GM23338 (cell line): ENCODE results near the gene PBX3. TPM values are rescaled to one million over a fixed set of nuclear protein-coding genes. Genes with fewer than 3 reads are reported as not detected.

ENCODE experiments used
- ATAC-seq: fragments of 200-7000 bp; cut with Tn5 transposase; 3 replicates; pipeline ENCODE4 v1.9.1; 2020
- DNase-seq: peaks from one replicate; pipeline ENCODE4 v3.0.0-alpha.2; 2015; ENCODE audit warnings: low spot score
- H2AFZ ChIP-seq: fragments of 200-600 bp; sonication (generic); 2 replicates; pipeline ENCODE4 v1.8.0; 2016; ENCODE audit warnings: antibody characterized with exemption, mild to moderate bottlenecking, moderate library complexity
- H3F3A ChIP-seq: fragments of 200-600 bp; sonication (generic); replicated peaks from 2 replicates; pipeline ENCODE4 v1.8.0; 2017; ENCODE audit warnings: antibody characterized with exemption, mixed run types, low read depth
- H3K27ac ChIP-seq: fragments of 200-600 bp; sonication (generic); 2 replicates; pipeline ENCODE4 v1.6.1; 2016; ENCODE audit warnings: low read depth
- H3K27me3 ChIP-seq: fragments of 200-600 bp; sonication (generic); 2 replicates; pipeline ENCODE4 v1.8.0; 2016; ENCODE audit warnings: mild to moderate bottlenecking, mixed run types, moderate library complexity; ENCODE audit not compliant: insufficient read depth
- H3K36me3 ChIP-seq: fragments of 200-600 bp; sonication (generic); 2 replicates; pipeline ENCODE4 v1.8.0; 2016; ENCODE audit warnings: mild to moderate bottlenecking; ENCODE audit not compliant: insufficient read depth
- H3K4me1 ChIP-seq: fragments of 200-600 bp; sonication (generic); 2 replicates; pipeline ENCODE4 v1.8.0; 2016; ENCODE audit warnings: mild to moderate bottlenecking, moderate library complexity; ENCODE audit not compliant: insufficient read depth
- H3K4me2 ChIP-seq: fragments of 200-600 bp; sonication (generic); 2 replicates; pipeline ENCODE4 v1.7.1; 2017; ENCODE audit warnings: mixed run types
- H3K4me3 ChIP-seq: fragments of 200-600 bp; sonication (generic); 2 replicates; pipeline ENCODE4 v1.6.1; 2016; ENCODE audit warnings: mixed run types
- H3K79me2 ChIP-seq: fragments of 200-600 bp; sonication (generic); replicated peaks from 2 replicates; pipeline ENCODE4 v1.8.0; 2017; ENCODE audit warnings: mild to moderate bottlenecking; ENCODE audit not compliant: insufficient read depth
- H3K9me2 ChIP-seq: fragments of 200-600 bp; sonication (generic); 2 replicates; pipeline ENCODE4 v1.8.0; 2017; ENCODE audit not compliant: insufficient read depth
- H4K20me1 ChIP-seq: fragments of 200-600 bp; sonication (generic); replicated peaks from 2 replicates; pipeline ENCODE4 v1.8.0; 2017; ENCODE audit warnings: mild to moderate bottlenecking; ENCODE audit not compliant: insufficient read depth
- H3K27ac Mint-ChIP-seq: 2 replicates; pipeline ENCODE4 v1.8.0; 2020; ENCODE audit warnings: inconsistent platforms, mild to moderate bottlenecking, moderate library complexity, mixed read lengths
- H3K27me3 Mint-ChIP-seq: 3 replicates; pipeline ENCODE4 v1.8.0; 2022; ENCODE audit warnings: low read depth, mild to moderate bottlenecking, moderate library complexity, mixed read lengths, inconsistent platforms; ENCODE audit not compliant: insufficient read depth, poor library complexity
- H3K36me3 Mint-ChIP-seq: 3 replicates; pipeline ENCODE4 v1.8.0; 2021; ENCODE audit warnings: low read depth, mild to moderate bottlenecking, inconsistent platforms, moderate library complexity, mixed read lengths
- H3K4me1 Mint-ChIP-seq: 3 replicates; pipeline ENCODE4 v1.8.0; 2020; ENCODE audit warnings: mild to moderate bottlenecking, inconsistent platforms, mixed read lengths
- H3K4me3 Mint-ChIP-seq: 3 replicates; pipeline ENCODE4 v1.8.0; 2021; ENCODE audit warnings: moderate library complexity, mild to moderate bottlenecking, inconsistent platforms, mixed read lengths
- H3K9me3 Mint-ChIP-seq: 3 replicates; pipeline ENCODE4 v1.8.0; 2020; ENCODE audit warnings: moderate library complexity, mild to moderate bottlenecking, inconsistent platforms, mixed read lengths
- CREB1 ChIP-seq: fragments of 250-450 bp; sonication (Bioruptor Pico); IDR thresholded peaks from 2 replicates; pipeline ENCODE4 v1.5.0; 2020; ENCODE audit warnings: low read depth, mild to moderate bottlenecking, moderate library complexity
- ETS1 ChIP-seq: IDR thresholded peaks from 2 replicates; pipeline ENCODE4 v1.6.1; 2016; ENCODE audit warnings: antibody characterized with exemption
- EZH2 ChIP-seq: fragments of 200-600 bp; sonication (generic); IDR thresholded peaks from one replicate; pipeline ENCODE4 v1.8.0; 2017; ENCODE audit warnings: antibody characterized with exemption, mild to moderate bottlenecking, low read depth; ENCODE audit not compliant: unreplicated experiment
- EZH2phosphoT487 ChIP-seq: fragments of 200-600 bp; sonication (generic); IDR thresholded peaks from one replicate; pipeline ENCODE4 v1.8.1; 2018; ENCODE audit warnings: antibody characterized with exemption; ENCODE audit not compliant: unreplicated experiment
- JUNB ChIP-seq: IDR thresholded peaks from one replicate; pipeline ENCODE4 v1.6.1; 2016; ENCODE audit warnings: antibody characterized with exemption; ENCODE audit not compliant: unreplicated experiment
- NANOG ChIP-seq: IDR thresholded peaks from 2 replicates; pipeline ENCODE4 v1.6.1; 2016; ENCODE audit warnings: antibody characterized with exemption, borderline replicate concordance
- POLR2AphosphoS5 ChIP-seq: IDR thresholded peaks from 2 replicates; pipeline ENCODE4 v1.6.1; 2016; ENCODE audit warnings: antibody characterized with exemption, low read depth
- REST ChIP-seq: IDR thresholded peaks from one replicate; pipeline ENCODE4 v1.6.1; 2018; ENCODE audit warnings: antibody characterized with exemption; ENCODE audit not compliant: unreplicated experiment
- STAT1 ChIP-seq: IDR thresholded peaks from one replicate; pipeline ENCODE4 v1.6.1; 2016; ENCODE audit warnings: antibody characterized with exemption; ENCODE audit not compliant: unreplicated experiment
- ZNF114 ChIP-seq: fragments of 250-450 bp; sonication (Bioruptor Pico); IDR thresholded peaks from 2 replicates; pipeline ENCODE4 v1.5.0; 2020; ENCODE audit warnings: mild to moderate bottlenecking, moderate library complexity
- ZNF331 ChIP-seq: fragments of 250-450 bp; sonication (Bioruptor Pico); IDR thresholded peaks from 2 replicates; pipeline ENCODE4 v1.5.0; 2020; ENCODE audit warnings: low read depth, mild to moderate bottlenecking, moderate library complexity
- polyA plus RNA-seq: library from polyadenylated mRNA; unstranded; fragments of >200 nt; fragmentation: Nextera tagmentation; extraction: Ambion mirVana; gene quantifications from 2 replicates; pipeline ENCODE4 v1.2.1, GENCODE V29; 2016
- total RNA-seq: library from RNA; depleted of rRNA; stranded (reverse); fragments of >200 nt; shearing (Covaris generic); gene quantifications from 2 replicates; pipeline ENCODE4 v1.2.3, GENCODE V29; 2014
- TF ChIP-seq, protein P1 (sequence below): fragments of 250-450 bp; sonication (Bioruptor Pico); IDR thresholded peaks from 2 replicates; pipeline ENCODE4 v1.5.0; 2020; ENCODE audit warnings: mild to moderate bottlenecking, moderate library complexity
- TF ChIP-seq, protein P2 (sequence below), 2 experiments: fragments of 200-600 bp in 1 of 2; sonication (generic) in 1 of 2; conservative IDR thresholded peaks; 2 replicates each; pipeline versions ENCODE4 v1.5.1 to v1.6.1; 2016 to 2017; ENCODE audit warnings: antibody characterized with exemption in 2 of 2, low read depth in 2 of 2, mild to moderate bottlenecking in 2 of 2, moderate library complexity in 1 of 2

Gene PBX3
- total and polyA plus RNA-seq, 2 experiments from 2014 or later, result 28.9 to 50.5 TPM

DNA sequence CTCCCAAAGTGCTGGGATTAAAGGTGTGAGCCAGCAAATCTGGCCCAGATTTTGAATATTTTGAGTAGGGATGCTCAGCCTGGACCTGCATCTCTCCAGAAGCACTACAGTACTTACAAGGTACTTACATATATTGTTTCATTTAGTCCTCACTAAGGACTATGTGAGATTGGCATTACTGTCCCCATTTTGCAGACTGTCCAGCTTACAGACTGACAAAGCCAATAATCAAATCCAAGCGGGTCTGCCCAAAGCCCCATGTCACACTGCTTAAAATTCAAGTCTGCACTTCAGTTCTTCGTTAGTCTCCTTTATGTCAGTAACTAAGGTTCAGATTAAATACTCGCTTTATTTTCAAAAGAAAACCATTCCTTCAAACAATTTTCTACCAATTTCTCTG lies 47.3 kb upstream of the PBX3 start:
- no peak overlapping the region for H3K4me3 Mint-ChIP-seq
- H4K20me1 ChIP-seq, result no peaks in the 10 kb centered on the region

More for the DNA sequence above, 47.3 kb upstream of the PBX3 start:
- Histone ChIP-seq H3K4me2 (peak overlapping the region; percentile 64; the same call in 1 of the 2 replicates), H3K36me3 (no peaks in the 10 kb centered on the region), H3K4me3 (no peak overlapping the region), H3K27me3 (no peaks in the 10 kb centered on the region), H3F3A (no peaks in the 10 kb centered on the region; the same call in 1 of the 2 replicates), H3K79me2 (peaks cover 87% of the 10 kb centered on the region), H2AFZ (no peak overlapping the region), H3K27ac (peak overlapping the region; percentile 86), H3K4me1 (peaks cover 28% of the 10 kb centered on the region), H3K9me2 (no peaks in the 10 kb centered on the region)
- no peaks in the 10 kb centered on the region for H3K36me3 Mint-ChIP-seq
- no peak for ATAC-seq
- H3K27ac Mint-ChIP-seq, result peak overlapping the region; percentile 50; the same call in 1 of the 2 replicates
- H3K27me3 Mint-ChIP-seq, result no peaks in the 10 kb centered on the region
- no peak for DNase-seq
- no peak for TF ChIP-seq CREB1 (CRISPR knock-in tag)
- no peak for TF ChIP-seq ZNF114 (CRISPR knock-in tag)
- no peak for TF ChIP-seq EZH2phosphoT487
- TF ChIP-seq JUNB, result no peak
- TF ChIP-seq, protein P1, sequence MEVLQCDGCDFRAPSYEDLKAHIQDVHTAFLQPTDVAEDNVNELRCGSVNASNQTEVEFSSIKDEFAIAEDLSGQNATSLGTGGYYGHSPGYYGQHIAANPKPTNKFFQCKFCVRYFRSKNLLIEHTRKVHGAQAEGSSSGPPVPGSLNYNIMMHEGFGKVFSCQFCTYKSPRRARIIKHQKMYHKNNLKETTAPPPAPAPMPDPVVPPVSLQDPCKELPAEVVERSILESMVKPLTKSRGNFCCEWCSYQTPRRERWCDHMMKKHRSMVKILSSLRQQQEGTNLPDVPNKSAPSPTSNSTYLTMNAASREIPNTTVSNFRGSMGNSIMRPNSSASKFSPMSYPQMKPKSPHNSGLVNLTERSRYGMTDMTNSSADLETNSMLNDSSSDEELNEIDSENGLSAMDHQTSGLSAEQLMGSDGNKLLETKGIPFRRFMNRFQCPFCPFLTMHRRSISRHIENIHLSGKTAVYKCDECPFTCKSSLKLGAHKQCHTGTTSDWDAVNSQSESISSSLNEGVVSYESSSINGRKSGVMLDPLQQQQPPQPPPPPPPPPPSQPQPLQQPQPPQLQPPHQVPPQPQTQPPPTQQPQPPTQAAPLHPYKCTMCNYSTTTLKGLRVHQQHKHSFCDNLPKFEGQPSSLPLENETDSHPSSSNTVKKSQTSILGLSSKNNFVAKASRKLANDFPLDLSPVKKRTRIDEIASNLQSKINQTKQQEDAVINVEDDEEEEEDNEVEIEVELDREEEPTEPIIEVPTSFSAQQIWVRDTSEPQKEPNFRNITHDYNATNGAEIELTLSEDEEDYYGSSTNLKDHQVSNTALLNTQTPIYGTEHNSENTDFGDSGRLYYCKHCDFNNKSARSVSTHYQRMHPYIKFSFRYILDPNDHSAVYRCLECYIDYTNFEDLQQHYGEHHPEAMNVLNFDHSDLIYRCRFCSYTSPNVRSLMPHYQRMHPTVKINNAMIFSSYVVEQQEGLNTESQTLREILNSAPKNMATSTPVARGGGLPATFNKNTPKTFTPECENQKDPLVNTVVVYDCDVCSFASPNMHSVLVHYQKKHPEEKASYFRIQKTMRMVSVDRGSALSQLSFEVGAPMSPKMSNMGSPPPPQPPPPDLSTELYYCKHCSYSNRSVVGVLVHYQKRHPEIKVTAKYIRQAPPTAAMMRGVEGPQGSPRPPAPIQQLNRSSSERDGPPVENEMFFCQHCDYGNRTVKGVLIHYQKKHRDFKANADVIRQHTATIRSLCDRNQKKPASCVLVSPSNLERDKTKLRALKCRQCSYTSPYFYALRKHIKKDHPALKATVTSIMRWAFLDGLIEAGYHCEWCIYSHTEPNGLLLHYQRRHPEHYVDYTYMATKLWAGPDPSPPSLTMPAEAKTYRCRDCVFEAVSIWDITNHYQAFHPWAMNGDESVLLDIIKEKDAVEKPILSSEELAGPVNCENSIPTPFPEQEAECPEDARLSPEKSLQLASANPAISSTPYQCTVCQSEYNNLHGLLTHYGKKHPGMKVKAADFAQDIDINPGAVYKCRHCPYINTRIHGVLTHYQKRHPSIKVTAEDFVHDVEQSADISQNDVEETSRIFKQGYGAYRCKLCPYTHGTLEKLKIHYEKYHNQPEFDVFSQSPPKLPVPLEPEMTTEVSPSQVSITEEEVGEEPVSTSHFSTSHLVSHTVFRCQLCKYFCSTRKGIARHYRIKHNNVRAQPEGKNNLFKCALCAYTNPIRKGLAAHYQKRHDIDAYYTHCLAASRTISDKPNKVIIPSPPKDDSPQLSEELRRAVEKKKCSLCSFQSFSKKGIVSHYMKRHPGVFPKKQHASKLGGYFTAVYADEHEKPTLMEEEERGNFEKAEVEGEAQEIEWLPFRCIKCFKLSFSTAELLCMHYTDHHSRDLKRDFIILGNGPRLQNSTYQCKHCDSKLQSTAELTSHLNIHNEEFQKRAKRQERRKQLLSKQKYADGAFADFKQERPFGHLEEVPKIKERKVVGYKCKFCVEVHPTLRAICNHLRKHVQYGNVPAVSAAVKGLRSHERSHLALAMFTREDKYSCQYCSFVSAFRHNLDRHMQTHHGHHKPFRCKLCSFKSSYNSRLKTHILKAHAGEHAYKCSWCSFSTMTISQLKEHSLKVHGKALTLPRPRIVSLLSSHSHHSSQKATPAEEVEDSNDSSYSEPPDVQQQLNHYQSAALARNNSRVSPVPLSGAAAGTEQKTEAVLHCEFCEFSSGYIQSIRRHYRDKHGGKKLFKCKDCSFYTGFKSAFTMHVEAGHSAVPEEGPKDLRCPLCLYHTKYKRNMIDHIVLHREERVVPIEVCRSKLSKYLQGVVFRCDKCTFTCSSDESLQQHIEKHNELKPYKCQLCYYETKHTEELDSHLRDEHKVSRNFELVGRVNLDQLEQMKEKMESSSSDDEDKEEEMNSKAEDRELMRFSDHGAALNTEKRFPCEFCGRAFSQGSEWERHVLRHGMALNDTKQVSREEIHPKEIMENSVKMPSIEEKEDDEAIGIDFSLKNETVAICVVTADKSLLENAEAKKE, result no peak
- no peak for TF ChIP-seq POLR2AphosphoS5
- no peak for TF ChIP-seq REST
- no peak for TF ChIP-seq NANOG
- TF ChIP-seq EZH2, result no peak
- TF ChIP-seq ETS1, result no peak
- no peak for TF ChIP-seq STAT1
- TF ChIP-seq ZNF331 (CRISPR knock-in tag), result no peak
- TF ChIP-seq, protein P2, sequence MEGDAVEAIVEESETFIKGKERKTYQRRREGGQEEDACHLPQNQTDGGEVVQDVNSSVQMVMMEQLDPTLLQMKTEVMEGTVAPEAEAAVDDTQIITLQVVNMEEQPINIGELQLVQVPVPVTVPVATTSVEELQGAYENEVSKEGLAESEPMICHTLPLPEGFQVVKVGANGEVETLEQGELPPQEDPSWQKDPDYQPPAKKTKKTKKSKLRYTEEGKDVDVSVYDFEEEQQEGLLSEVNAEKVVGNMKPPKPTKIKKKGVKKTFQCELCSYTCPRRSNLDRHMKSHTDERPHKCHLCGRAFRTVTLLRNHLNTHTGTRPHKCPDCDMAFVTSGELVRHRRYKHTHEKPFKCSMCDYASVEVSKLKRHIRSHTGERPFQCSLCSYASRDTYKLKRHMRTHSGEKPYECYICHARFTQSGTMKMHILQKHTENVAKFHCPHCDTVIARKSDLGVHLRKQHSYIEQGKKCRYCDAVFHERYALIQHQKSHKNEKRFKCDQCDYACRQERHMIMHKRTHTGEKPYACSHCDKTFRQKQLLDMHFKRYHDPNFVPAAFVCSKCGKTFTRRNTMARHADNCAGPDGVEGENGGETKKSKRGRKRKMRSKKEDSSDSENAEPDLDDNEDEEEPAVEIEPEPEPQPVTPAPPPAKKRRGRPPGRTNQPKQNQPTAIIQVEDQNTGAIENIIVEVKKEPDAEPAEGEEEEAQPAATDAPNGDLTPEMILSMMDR (conservative IDR thresholded peaks at IDR 0.05; ENCODE audit: low read depth in 2 of 2), result no peak
- H3K4me1 Mint-ChIP-seq, result peaks cover 53% of the 10 kb centered on the region
- H3K9me3 Mint-ChIP-seq, result no peaks in the 10 kb centered on the region
